Ramos (cell line): ENCODE data around the gene RPS3.
"Not testable (repeated sequence)": the region's sequence is repeated elsewhere in the genome, so short reads cannot be mapped to it uniquely, and the experiment has no call there.

ENCODE experiments used
- in situ Hi-C: fragments of 300-500 bp; cut with MboI; formaldehyde crosslinking; loops from one replicate; pipeline ENCODE4 v1.14.3; 2022; ENCODE audit warnings: low sequenced_read_pairs; ENCODE audit not compliant: unreplicated experiment

The RPS3 gene

GRCh38 chr11:75378776-75379175 is 20.5 kb upstream of the RPS3 start:
- in situ Hi-C loops = not testable (repeated sequence)

- in situ Hi-C loops = loop anchor here (5.0 kb wide), 1 partner anchor 103 kb away; no protein-coding TSS in a partner anchor
Observed at GRCh38 chr11:75380245-75380644, 19.1 kb upstream of the RPS3 start.

- in situ Hi-C loops = loop anchor here (5.0 kb wide), 1 partner anchor 104 kb away; no protein-coding TSS in a partner anchor
Observed at GRCh38 chr11:75380716-75381420, 18.4 kb upstream of the RPS3 start.

- in situ Hi-C loops = loop anchor here (5.0 kb wide), 1 partner anchor 106 kb away; no protein-coding TSS in a partner anchor
Observed at GRCh38 chr11:75383246-75383645, 16.1 kb upstream of the RPS3 start.

- in situ Hi-C loops = loop anchor here (5.0 kb wide), 1 partner anchor 107 kb away; no protein-coding TSS in a partner anchor
Observed at GRCh38 chr11:75384438-75385080, 14.8 kb upstream of the RPS3 start.

- in situ Hi-C loops = no loop called here
Observed at GRCh38 chr11:75386942-75387630, 12.2 kb upstream of the RPS3 start.

- in situ Hi-C loops = no loop called here
Observed at GRCh38 chr11:75387736-75388294, 11.5 kb upstream of the RPS3 start.

GRCh38 chr11:75388386-75389275 is 10.7 kb upstream of the RPS3 start:
- in situ Hi-C loops = no loop called here

- in situ Hi-C loops = no loop called here
Observed at GRCh38 chr11:75389276-75389605, 10.1 kb upstream of the RPS3 start.

- in situ Hi-C loops = no loop called here
Observed at GRCh38 chr11:75389925-75390324, 9.4 kb upstream of the RPS3 start.

GRCh38 chr11:75394085-75394840 is 5.1 kb upstream of the RPS3 start:
- in situ Hi-C loops = no loop called here

- in situ Hi-C loops = no loop called here
Observed at GRCh38 chr11:75398906-75399305, 412 bp upstream of the RPS3 start.

GRCh38 chr11:75400146-75400865 is 988 bp downstream of the RPS3 start:
- in situ Hi-C loops = no loop called here

- in situ Hi-C loops = no loop called here
Observed at GRCh38 chr11:75402002-75402773, 2.9 kb downstream of the RPS3 start.

- in situ Hi-C loops = no loop called here
Observed at GRCh38 chr11:75403037-75403436, 3.7 kb downstream of the RPS3 start.

GRCh38 chr11:75403983-75404658 is 4.8 kb downstream of the RPS3 start:
- in situ Hi-C loops = no loop called here

GRCh38 chr11:75406338-75406777 is 7.0 kb downstream of the RPS3 start:
- in situ Hi-C loops = no loop called here

- in situ Hi-C loops = no loop called here
Observed at GRCh38 chr11:75408957-75409219, 9.6 kb downstream of the RPS3 start.
